DMS 273 treated with DMSO at 0.1 percent for 48 hours (cell line): ENCODE measurements around the gene SYT12.

Experiments used
- DNase-seq: peaks from one replicate; lab custom pipeline; 2025; lab: John Stamatoyannopoulos, UW

SYT12 gene

DNA sequence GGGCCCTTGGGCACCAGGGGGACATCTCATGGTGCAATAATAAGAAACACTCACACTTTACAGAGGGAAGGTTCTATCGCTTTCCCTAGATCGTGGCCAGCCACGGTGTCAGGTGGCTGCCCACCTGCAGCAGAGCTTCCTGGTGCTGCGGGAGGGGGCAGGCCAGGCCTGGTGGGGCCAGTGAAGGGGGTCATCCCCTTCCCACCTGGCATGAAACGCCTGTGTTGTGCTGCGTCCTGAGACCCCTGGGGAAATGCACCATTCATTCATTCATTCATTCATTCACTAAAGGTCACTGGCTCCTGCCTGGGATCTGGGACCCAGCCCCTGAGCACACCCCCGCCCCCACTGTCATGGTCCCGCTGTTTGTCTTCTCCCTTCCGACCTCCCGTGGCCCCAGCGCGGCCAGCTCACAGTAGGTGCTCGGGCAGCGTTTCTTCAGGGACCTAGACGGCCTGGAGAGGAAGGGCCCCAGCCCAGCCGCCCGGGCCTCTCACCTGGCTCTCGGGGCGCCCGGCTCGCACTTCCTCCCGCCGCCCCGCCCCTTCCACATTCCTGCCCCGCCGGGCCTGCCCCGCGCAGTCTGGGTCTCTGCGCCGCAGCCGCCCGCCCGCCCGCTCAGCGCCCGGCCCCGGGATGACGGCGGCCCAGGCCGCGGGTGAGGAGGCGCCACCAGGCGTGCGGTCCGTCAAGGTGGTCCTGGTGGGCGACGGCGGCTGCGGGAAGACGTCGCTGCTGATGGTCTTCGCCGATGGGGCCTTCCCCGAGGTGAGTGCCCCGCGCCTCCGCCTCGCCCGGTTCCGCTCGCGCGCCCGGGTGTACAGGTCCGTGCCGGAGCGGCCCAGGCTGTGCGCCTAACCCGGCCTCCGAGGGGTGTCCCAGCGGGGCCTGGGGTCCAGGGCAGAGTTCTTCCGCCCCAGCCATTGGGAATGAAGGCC lies 33.6 kb downstream of the SYT12 start, which contains the start of gene RHOD:
RHOD (plus strand) TSS at position 581 of the 938 bp plus-strand sequence; CDS start at position 637, 56 bp downstream.
- no peak for DNase-seq

DNA sequence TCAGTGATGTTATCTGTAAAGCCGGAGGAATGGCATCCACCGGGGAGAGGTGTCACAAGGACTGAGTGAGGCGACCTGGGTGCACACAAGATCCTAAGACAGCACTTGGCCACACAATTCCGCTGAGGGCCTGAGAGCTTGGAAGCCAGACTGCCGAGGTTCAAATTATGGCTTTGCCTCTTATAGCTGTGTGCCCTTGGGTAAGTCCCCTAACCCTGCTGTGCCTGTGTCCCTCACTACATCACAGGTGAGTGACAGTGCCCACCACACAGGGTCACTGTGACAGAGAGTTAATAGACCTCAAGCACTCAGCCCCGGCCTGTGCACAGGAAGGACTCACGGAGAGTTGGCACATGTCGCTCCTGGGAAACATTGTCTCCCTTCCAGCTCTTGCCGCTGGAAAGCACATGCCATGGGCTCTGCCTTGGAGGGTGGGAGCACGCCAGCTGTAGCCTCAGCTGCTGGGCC lies 34.3 kb downstream of the SYT12 start:
- DNase-seq: no peak

DNA sequence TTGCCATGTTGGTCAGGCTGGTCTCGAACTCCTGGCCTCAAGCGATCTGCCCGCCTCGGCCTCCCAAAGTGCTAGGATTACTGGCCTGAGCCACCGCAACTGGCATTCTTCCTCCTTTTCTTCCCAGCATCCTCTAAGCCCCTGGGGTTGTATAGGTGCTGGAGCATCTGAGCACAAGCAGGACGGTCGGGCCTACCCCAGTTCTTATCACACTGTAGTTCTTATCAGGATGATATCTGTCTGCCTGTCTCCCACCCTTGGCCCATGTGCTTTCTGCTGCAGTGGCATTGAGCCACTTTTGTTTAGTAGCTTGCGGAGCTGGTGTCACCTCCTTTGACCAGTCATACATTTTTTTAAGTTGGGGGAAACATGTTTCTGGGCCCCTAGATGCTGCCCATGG lies 35.6 kb downstream of the SYT12 start:
- DNase-seq: no peak

DNA sequence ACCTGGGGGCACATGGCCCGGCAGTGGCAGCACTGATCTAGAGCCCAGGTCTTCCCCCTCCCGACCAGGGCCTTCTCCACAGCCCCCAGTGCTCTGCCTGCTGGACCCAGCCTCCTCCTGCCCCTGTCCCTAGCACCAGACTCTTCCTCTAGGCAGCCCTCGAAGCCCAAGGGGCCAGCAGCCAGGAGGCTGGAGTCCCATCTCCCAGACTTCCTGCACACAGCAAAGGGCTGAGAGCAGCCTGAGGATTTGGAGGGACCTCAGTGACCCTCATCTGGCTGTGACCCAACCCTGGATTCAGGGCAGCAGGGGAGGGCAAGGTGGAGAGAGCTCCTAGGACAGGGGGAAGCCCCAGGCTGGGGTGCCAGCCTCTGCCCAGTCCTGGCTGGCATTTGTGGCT lies 36.7 kb downstream of the SYT12 start:
- no peak for DNase-seq

DNA sequence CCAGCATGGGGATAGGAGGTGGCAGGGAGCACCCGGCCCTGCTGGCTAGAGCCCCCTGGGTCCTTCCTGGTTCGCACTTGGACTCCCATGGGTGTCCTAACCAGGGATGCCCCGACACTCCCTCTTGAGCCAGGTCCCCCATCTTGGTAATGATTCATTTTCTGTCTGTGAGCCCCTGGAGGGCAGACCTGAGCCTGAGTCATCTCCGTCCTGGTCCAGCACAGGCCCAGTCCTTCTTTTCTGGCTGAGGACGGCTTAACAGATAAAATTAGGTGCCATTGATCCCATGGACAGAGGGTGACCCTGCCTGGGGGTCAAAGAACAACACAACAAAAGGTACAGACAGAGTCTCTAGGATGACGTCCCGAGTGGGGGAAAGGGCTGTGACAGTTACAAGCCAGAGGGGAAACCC lies 37.2 kb downstream of the SYT12 start:
- DNase-seq: no peak

DNA sequence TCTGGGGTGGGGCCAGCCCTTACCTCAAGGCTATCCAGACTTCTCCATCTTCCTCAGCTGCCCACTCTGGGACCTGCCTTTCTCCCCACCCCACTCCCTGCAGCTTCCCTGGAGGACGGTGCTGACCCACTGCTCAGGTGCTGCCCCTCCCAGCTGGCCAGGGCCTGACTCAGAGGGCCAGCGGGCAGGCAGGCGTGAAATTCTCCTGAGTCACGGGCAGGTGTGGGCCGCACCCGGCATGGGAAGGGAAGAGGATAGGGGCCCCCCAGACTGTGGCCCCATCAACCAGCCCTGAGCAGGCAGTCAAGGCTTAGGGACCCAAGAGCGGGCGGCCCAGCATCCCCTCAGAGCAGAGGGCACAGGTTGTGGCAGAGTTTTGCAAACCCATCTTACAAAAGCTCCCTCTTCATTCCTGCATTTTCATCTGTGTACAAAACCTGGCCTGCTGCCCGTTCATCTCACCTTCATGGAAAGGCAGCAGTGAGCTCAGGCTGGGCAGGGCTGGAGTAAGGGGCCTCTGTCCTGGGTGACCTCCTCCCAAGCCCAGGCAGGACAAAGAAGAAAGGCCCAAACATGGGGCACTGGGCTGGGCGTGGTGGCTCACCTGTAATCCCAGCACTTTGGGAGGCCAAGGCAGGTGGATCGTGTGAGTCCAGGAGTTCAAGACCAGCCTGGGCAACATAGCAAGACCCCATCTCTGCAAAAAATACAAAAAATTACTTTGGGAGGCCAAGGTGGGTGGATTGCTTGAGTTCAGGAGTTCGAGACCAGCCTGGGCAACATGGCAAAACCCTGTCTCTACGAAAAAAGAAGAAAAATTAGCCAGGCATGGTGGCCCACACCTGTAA lies 39.8 kb downstream of the SYT12 start:
- no peak for DNase-seq

DNA sequence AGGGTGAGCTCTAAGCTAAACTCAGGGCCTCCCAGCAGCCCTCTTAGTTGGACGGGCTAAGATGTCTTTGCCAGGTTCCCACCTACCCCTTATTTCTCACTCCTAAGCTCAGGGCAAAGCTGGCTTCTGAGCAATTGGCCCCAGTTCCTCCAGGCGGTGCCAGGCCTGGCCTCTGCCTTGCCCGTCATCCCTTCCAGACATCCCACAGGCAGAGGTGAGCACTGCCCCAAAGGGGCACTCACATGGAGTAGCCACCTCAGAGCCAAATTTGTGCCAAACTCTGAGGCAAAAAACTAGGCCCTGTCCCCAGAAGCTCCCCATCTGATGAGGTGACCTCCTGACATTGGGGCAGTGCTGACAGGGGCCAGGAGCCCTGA lies 43.4 kb downstream of the SYT12 start:
- no peak for DNase-seq

DNA sequence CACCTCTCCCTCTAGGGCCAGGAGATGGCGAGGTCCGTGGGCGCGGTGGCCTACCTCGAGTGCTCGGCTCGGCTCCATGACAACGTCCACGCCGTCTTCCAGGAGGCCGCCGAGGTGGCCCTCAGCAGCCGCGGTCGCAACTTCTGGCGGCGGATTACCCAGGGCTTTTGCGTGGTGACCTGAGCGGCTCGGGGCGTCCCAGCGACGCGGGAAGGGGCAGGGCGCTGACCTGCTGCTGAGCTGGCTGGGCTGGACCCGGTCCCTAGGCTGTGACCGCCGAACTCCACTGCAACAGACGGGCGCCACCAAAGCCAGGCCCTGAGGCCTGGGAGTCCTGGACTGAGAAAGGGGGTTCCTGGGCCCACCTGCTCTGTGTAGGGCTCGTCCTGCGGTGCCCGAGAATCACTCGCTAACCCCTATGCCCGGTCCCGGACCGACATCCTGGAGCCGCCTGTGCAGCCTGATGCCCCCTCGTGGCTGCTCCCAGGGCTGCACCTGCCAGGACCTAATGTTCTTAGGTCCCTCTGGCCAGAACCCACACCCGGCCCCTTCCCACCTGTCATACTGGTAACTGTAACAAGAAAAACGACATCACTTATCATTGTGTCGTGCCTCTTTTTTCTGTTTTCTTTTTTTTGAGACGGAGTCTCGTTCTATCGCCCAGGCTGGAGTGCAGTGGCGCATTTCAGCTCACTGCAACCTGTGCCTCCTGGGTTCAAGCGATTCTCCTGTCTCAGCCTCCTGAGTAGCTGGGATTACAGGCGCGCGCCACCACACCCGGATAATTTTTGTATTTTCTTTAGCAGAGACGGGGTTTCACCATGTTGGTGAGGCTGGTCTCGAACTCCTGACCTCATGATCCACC lies 48.7 kb downstream of the SYT12 start:
- no peak for DNase-seq

DNA sequence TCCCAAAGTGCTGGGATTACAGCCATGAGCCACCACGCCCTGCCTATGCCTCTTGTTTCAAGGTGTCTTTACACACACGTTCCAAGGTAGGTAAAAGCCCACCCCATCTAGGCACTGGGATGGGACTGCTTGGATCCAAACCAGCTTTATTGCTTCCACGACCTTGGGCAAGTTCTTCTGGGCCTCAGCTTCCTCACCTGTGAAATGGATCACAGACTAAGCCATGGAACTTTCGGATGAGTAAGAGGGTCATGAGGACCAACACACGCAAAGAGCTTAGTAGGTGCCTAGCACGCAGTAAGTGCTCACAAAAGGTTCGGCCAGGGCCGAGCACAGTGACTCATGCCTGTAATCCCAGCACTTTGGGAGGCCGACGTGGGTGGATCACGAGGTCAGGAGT lies 49.4 kb downstream of the SYT12 start:
- DNase-seq: no peak

DNA sequence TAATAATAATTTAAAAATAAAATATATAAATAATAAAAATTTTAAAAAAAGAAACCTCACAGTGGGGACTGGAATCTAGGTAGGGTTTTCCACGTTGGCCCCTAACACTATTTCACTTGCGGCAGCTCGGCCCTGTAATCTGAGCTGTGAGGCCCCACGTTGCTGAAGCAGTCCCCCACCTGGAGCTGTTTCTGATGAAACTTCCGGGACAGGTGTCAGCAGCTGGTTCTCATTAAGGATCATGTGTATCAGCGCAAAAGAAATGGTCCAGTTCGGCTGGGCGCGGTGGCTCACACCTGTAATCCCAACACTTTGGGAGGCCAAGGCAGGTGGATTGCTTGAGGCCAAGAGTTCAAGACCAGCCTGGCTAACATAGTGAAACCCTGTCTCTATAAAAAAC lies 51.0 kb downstream of the SYT12 start:
- DNase-seq: no peak

DNA sequence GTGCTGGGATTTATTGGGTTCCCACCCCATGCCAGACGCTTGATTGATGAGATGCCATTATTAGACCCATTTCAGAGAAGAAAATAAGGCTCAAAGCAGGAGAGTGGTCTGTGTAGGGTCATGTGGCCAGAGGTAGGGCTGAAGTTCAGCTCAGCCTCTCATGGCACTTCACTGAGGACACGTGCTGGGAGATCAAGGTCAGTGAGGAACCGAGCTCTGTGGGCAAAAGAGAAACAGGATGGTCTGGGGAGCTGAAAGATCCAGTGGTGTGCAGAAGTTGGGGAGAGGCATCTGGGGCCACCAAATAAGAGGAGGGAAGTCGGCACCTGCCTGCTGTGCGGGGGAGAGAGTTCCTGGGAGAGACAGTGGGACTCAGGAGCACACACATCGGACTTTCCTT lies 53.3 kb downstream of the SYT12 start:
- DNase-seq: no peak

DNA sequence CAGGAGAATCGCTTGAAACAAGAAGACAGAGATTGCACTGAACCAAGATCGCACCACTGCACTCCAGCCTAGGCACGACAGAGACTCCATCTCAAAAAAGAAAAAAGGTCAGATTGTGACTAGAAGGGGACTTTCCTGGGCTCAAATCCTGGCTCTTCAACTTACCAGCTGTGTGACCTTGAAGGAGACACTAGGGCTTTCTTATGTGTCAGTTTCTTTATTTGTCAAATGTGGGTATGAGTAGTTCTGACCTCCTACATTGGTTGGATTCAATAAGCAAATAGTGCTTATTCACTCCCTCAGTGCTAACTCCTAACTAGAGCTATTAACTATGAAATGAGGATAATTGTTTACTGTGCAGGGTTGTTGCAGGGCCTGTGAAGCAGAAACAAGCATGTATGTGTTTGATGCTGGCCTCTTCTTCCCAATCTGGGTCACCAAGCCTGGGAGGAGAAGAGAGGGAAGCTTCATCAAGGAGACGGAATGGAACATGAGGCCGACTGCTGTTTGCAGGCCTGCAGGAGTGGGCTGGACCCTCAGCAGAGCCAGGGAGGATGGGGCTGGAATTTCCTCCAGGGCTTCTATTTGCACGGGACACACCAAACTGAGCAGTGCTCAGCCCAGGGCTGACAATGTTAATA lies 56.3 kb downstream of the SYT12 start:
- DNase-seq: no peak

DNA sequence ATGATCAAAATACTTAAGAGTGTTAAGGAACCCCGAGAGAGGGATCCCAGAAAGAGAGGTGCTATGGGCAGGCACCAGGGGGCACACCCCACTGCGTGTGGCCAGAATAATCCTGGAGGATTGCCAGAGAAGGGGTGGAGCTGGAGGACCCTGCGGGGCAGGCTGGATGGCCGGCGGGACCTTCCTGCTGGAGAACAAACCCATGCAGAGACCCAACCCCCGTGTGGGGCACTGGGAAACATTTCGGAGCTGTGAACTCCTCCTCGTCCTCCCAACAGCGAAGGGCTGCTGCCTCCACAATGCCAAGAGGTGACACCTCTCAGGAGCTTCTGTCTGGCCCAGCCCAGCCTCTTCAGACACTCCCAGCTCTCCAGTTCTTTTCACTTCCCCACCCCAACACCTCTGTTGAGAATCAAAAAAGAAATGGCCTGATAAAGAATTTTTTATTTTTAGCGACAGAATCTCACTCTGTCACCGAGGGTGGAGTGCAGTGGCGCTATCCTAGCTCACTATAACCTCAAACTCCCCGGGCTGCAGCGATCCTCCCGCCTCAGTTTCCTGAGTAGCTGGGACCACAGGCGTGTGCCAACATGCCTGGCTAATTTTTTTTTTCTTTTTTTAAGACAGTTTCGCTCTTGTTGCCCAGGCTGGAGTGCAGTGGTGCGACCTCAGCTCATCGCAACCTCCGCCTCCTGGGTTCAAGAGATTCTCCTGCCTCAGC lies 59.3 kb downstream of the SYT12 start:
- no peak for DNase-seq

DNA sequence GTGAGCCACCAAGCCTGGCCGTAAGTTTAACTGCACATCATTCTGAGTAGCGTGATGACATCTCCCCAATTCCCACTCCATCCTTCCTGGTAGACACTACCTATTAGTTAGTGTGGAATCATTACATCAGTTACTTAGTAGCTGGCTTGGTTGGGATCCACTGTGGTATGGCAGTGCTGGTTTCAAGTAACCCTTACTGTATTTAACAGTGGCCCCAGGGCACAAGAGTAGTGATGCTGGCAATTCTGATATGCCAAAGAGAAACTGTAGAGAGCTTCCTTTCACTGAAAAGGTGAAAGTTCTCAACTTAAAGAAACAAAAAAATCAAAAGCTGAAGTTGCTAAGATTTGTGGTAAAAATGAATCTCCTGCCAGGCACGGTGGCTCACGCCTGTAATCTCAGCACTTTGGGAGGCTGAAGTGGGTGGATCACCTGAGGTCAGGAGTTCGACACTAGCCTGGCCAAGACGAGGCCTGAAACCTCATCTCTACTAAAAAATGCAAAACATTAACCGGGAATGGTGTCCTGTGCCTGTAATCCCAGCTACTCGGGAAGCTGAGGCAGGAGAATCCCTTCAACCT lies 60.9 kb downstream of the SYT12 start:
- DNase-seq: no peak

DNA sequence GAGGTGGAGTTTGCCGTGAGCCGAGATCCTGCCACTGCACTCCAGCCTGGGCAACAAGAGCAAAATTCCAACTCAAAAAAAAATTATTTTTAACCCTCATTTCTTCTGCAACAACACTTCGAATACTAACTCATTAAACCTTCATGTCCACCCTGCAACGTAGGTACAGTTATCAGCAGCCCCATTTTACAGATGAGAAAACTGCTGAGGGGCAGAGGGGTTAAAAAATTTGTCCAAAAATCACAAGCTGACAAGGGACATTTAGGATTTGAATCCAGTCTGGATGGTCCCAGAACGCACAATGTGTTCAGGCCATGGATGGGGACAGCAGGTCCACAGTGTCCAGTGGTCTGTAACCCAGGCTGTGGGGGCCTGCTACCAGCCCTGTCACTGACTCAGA lies 62.7 kb downstream of the SYT12 start:
- no peak for DNase-seq

DNA sequence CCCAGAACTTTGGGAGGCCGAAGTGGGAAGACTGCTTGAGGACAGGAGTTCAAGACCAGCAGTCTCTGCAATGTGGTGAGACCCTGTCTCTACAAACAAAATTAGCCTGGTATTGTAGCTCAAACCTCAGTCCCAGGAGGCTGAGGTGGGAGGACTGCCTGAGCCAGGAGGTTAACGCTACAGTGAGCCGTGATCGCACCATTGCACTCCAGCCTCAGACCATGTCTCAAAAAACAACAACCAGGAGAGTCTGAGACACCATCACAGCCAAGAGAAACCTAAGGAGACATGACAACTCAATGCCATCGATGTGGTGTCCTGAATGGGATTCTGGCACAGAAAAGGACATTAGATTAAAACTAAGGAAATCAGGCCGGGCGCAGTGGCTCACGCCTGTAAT lies 67.8 kb downstream of the SYT12 start:
- DNase-seq: no peak

DNA sequence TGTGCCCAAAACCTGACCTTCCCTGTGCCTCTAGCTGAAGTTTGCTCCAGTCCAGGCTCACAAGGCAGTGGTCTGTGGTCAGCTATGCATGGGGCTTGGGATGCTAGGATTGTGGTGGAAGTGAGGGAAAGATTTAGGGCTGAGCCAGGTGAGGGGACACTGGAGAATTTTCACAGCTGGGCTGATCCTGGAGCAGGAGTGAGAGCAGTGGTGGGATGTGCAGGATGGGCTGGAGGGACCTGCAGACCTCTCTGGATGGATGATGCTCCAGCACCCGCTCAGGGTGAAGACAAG lies 72.2 kb downstream of the SYT12 start:
- DNase-seq: no peak

DNA sequence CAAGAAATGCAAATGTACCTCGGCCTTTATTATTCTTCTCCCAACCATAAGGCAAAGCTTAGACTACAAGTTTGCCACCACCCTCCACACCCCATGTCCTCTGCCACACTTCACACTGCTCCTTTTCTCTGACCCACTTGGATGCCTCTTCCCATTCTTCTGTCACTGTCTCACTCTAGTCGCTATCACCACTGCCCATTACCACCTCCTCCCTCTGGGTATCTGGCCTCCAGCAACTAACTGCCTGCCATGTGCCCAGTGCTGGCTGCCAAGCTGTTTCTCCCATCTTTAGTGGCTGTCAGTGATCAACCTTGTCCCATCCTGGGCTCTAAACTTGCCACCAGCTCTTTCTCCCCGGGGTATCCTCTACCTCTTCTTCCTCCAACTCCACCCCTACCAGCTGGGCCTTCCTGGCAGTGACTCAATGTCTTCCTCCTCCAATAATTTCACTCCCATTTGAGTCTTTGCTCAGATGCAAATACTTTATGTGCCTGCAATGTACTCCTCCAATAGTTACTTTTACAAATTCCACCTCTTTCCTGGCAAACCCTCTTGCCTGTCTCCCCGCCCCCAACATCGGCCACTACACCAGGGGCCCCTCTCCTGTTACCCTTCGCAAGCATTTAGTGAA lies 76.0 kb downstream of the SYT12 start:
- no peak for DNase-seq

DNA sequence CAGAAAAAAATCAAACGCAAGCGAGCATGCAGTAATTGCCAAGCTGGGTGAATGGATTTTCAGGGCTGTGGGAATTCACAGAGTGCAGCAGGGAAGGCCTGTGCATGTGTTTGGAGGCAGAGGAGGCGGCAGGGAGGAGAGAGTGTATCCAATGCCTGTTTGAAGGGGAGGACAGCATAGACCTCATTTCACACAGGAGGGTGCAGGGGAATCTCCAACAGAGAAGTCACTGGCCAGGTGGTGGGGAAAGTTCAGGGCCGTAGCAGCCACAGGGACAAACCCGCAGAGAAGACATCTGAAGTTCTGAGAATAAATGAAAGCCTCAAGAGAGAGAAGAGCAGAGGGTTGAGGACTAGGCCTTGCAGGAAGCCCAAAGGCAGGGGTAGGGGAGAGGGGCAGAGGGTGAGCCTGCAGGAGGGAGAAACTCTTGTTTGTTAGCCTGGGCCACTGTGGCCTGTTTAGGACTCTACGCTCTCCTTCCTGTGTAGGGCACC lies 76.9 kb downstream of the SYT12 start:
- DNase-seq: no peak
